ENCODE measurements around the gene POLG.

POLG gene

DNA sequence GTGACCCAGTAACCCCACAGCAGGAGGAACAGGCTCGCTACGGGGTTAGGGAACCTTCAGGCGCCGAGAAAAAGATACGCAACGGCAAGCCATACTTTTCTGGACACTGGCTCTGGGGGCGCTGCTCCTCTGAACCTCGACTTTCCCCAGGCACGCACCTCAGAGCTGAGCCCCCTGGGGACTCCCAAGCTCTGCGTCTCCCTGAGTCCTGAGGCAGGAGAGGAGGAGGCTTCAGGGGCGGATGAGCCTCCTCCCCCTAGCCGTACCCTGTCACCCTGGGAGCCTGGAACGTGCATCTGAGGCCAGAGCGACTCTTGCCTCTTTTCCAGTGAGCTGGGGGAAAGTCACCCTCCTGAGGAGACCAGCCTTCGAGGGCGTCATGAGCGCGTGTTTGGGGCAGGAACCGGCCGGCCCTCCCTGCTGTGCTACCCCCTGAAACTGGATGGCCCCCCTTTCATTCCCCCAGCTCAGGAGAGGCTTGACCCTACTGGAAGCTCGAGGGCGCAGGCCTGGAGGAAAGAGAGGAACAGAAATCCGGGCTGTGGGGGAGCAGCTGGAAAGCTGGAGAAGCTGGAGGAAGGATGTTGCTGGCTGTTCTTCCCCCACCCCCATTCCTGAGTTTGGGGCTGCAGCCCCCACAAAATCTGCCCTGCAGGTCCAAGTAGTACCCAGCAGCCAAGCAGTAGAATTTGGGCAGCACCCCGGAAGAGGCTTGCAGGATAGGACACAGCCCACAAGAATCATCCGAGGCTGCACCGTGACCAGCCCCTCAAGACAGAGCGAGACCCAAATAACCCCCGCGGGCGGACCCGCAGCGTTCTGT is 25.1 kb upstream of the POLG start:
- in situ Hi-C loops (cut with MboI; ENCODE audit: low pct_unique_long_range_greater_than_20kb, low sequenced_read_pairs) = no loop called here
- no peak for DNase-seq

DNA sequence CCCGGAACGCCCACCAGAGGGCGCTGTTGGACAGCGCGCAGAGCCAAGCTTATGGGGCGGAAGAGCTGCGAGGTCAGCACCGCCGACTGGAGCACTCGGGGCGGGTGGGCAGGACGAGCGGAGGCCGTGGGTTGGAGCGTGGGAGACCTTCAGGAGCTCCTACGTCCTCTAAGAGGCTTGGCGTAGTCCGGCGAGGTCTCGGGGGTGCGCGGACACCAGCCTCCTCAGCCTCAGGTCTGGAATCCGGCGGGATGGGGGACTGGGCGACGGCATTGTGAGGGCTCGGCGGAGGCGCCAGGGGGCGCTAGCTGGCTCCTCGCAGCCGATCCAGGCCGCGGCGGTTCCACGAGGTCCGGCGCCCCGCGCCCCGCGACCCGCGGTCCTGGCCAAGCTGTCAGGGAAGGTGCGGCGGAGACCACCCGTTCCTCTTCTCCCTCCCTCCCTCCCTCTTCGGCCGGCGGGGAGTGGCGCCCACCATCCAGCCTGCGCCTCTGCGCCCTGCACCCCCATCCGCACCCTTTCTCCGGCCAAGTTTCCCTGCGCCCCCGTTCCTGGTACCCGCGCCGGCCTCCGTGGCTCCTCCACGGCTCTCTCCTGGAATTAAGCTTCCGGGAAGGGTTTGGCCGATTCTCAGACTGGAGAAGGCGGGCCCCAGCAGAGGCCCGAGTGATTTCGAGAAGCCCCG is 24.3 kb upstream of the POLG start:
- DNase-seq = peak; percentile 91
- in situ Hi-C loops (cut with MboI; ENCODE audit: low pct_unique_long_range_greater_than_20kb, low sequenced_read_pairs) = no loop called here

DNA sequence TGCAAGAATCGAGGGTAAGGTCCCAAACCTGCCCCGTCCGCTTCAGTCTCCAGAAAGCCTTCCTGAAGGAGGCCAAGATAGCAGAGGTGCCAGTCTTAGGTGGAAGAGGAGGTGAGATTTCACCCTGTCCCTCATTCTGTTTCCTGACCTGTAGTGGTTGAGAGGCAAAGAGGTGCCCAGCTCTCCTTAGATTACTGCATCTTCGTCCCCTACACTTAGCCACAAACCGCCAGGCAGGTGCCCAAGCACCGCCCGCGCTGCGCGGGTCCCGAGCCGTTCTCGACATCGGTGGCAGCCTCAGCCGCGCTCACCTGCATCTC is 23.8 kb upstream of the POLG start:
- in situ Hi-C loops (cut with MboI; ENCODE audit: low pct_unique_long_range_greater_than_20kb, low sequenced_read_pairs) = no loop called here
- no peak for DNase-seq

DNA sequence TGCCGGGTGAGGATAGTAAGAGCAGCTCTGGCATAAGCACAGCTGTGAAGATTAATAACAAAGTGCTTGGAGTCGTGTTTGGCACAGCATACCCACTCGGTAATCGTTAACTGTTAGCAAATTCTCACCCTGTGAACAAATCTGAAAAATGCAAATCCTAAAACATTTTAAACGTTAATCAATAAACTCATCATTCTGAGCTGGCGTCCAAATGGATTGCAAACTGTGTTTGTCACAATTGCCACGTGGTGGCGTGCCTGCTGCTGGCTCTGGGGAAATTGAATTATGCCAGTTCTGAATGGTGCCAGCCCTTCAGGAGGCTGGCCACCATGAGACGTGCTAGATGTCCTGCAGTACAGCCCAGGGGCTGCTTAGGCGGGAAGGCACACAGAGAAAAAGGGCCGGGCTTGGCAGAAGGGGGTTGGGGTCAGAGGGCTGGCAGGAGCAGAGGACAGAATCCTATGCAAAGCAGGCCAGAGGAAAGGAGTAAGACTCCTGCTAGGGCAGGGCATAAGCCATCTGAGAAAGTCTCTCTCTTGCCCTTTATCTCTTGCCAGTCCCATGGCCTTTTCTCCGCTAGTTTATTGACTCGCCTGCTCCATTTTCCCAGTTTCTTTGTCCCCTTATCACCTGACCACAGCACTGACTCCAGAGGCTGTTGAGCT is 22.1 kb upstream of the POLG start:
- in situ Hi-C loops (cut with MboI; ENCODE audit: low pct_unique_long_range_greater_than_20kb, low sequenced_read_pairs) = no loop called here

DNA sequence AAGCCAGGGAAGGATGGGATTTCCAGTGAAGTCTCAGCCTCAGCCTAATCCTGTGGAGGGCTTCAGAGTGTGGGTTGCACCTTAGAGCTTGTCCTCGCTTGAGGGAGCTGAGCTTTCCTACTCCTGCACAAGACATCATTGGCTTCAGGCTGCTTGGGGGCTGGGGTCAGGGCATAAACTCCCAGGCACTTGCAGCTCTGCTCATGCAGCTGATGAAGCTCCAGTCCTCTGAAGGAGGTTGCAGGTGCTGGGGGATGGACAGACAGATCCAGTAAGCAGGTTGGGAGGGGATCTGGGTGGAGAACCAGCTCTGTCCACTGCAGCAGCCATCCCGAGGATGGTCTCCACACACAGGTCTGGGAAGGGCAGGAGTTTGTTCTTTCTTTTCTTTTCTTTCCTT is 19.4 kb upstream of the POLG start:
- no peak for DNase-seq
- in situ Hi-C loops (cut with MboI; ENCODE audit: low pct_unique_long_range_greater_than_20kb, low sequenced_read_pairs) = no loop called here

More for the DNA sequence above, 22.1 kb upstream of the POLG start:
- no peak for DNase-seq

DNA sequence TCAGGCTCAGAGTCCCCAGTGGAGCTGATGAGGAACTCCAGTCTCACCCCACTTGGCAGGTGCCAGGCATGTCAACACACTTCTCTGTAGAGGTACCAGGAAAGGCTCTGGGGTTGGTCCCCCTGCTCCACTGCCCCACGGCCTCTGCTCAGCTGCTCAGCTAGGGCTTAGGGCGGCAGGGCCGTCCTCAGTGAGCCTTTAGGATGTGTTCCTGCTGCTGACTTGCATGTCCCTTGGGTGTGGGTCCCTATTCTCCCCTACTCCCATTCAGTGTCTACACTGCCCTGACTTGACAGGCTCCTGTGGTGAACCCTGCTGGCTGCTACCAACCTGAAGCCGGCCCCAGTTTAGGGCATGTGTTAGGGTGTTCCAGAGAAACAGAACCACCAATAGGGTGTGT is 17.9 kb upstream of the POLG start:
- DNase-seq = no peak
- in situ Hi-C loops (cut with MboI; ENCODE audit: low pct_unique_long_range_greater_than_20kb, low sequenced_read_pairs) = no loop called here

DNA sequence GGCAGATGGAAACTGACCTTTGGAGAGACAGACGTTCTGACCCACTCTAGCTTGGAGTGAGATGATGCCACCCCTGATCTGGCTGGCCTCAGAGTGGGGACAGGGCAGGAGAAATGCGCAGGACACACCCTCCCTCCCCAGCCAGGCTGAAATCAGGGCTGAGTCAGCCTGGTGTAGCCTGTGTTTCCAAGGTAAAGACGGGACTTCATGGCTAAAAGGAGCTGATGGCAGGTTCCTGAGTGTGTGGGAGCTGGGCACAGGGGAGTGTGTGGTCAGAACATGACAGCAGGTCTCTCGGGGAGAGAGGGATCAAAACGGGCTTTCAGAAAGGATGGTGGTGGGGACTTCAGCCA is 14.6 kb upstream of the POLG start:
- in situ Hi-C loops (cut with MboI; ENCODE audit: low pct_unique_long_range_greater_than_20kb, low sequenced_read_pairs) = no loop called here
- no peak for DNase-seq

DNA sequence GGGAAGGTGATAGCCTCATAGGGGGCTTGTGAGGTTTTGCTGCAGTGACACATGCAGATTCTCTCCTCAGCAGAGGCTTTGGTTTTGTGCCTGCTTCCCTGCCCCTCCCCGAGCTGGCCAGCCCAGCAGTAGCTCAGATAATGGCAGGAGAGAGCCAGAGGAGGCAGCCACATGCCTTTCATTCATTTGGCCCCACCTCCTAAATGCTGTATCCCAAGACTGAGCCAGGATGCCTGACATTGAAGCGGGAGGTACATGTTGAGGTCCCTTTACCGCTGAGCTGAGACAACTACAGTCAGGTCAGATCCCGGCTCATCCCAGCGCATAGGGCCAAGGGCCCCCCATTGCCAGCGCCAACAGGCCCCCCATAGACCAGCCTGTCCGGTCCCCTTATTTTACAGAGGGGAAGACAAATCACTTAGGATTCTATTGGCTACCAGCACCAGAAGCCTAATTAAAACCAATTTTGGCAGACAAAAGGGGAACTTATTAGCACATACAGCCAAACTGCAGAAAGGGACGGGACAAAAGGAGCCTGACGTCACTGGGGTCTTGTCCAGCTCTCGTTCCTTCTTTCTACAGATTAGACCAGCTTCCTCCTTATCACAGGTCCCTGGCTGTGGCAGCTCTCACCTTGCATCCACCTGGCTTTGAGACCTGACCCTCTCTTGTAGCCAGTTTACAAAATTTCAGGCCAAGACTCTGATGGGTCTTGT is 12.1 kb upstream of the POLG start:
- DNase-seq = peak; percentile 36
- in situ Hi-C loops (cut with MboI; ENCODE audit: low pct_unique_long_range_greater_than_20kb, low sequenced_read_pairs) = no loop called here

DNA sequence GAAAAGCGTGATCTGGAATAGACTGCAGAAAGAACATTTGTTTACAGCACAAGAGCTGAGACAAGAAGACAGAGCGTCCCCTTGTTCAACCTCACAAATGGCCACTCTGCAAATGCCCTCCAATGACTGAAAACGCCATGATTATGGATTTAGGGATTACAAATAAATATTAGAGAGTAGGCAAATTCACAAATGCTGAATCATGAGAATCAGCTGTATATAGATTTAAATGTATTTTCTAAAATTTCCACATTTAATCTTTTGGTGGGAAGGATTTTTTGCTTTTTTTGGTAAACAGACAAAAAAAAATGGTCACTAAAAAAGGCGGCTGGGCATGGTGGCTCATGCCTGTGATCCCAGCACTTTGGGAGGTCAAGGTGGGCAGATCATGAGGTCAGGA is 10.6 kb upstream of the POLG start:
- in situ Hi-C loops (cut with MboI; ENCODE audit: low pct_unique_long_range_greater_than_20kb, low sequenced_read_pairs) = no loop called here
- no peak for DNase-seq

DNA sequence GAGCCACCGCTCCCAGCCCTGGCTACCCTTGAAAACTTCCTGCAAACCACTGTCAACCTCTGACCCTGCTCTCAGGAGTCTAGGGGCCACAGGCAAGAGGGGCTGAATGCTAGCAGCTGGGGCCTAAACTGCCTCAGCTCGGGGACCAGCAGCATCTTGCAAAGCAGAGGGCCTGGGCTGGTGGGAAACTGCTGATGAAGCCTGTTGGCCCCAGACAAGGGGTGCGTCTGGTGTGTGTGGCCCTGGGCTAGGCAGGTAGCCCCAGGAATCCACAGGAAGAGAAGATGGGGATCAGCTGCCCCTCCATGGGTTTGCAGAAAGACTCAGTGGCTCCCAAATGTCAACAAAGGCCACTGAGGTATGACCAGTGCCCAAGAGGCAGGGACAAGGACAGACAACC is 8.2 kb upstream of the POLG start:
- DNase-seq = no peak
- in situ Hi-C loops (cut with MboI; ENCODE audit: low pct_unique_long_range_greater_than_20kb, low sequenced_read_pairs) = no loop called here

DNA sequence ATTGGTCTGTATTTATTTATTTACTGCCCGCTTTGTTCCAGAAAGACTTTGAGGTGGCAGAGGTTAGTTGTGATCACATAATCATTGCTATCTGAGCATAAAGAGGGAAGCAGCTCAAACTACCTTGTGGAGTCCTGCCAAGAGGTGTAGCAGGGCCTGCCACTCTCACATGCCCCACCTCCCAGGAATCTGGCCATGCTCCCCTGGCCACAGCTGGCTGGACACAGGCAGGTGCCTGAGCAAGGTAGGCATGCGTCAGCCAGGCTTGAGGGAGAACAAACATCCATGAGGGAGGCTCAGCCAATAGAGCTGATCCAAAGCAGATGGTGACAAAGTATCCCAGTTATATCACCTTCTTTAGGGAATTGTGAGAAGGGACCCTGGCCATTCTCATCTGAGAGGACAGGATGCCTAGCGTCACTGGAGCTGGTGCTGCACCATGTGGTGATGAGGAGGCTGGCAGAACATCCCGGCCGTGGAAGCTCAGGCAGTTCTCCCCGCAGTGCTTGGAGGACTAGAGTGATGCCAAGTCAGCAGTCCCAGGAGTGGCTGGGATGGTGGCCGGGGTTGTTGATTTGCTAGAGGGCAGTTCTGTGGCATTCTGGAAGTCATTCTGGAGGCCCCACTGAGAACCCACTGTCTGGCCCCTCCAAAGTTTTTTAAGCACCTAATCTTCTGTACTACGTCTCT is 6.8 kb upstream of the POLG start:
- no peak for DNase-seq
- in situ Hi-C loops (cut with MboI; ENCODE audit: low pct_unique_long_range_greater_than_20kb, low sequenced_read_pairs) = no loop called here

DNA sequence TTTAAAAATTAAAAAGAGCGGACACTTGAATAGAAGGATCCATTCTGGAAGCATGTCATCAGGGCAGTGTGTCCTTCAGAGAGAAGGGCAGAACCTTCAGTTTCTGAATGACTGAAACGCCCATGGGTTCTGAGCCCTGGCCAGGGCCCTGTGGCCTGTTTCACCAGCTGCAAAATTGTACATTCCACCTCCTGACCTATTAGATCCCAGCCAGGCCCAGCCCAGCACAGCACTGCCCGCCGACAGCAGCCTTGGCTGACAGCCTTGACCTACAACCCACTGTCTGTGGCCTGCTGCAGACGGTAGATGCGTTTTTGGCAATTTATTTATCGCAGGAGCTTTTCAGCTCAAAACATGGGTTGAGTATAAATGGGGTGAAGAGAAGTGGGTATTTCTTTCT is 5.9 kb upstream of the POLG start:
- no peak for DNase-seq
- in situ Hi-C loops (cut with MboI; ENCODE audit: low pct_unique_long_range_greater_than_20kb, low sequenced_read_pairs) = no loop called here

DNA sequence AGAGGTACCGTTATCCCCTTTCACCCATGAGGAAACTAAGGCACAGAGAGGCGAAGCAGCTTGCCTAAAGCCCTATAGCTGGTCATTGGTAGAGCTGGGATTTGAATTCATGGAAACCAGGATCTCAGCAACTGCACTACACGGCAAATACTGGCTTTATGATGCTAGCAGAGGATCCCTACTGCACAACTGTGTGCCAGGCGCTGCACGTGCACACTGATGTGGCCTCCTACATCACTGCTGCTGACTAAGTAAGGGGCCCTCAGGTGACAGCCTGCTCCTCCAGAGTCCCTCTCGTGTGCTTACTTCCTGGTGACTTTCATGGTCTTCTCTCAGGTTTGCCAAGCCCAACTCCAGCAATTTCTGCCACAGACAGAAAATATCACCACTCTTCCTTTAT is 3.4 kb upstream of the POLG start:
- in situ Hi-C loops (cut with MboI; ENCODE audit: low pct_unique_long_range_greater_than_20kb, low sequenced_read_pairs) = no loop called here
- DNase-seq = no peak

DNA sequence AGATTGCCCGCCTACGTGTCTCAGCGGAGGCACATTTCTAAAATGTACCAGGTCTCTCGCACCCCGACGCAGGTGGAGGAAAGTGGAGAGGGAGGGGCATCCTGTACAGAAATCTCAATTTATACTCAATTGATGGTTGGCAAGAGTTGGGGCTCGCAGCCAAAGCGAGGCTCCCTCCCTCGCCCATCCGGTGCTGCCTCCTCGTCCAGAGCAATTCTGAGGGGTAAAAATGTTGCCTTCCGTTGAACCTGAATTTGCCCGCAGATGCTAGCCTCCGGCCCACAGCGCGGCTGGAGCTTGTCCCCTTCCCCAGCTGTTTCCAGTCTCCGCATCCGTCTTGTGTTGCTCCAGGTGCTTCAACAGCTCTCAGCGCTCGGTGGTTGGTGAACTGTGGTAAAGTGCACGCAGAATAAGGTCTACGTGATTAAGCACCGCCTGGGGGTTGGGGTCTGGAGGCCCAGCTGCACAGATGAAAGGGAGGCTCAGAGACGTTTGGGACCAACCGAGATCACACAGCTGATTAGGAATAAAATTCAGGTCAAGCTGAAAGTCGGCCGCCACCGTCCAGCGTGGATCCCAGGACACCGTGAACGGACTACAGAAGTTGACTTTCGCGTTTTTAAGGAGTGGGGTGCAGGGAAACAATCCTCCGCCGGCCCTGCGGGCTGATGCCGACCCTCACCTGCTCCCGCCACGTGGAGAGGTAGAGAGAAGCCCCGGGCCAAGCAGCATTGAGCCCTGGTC is 846 bp upstream of the POLG start:
- in situ Hi-C loops (cut with MboI; ENCODE audit: low pct_unique_long_range_greater_than_20kb, low sequenced_read_pairs) = no loop called here

DNA sequence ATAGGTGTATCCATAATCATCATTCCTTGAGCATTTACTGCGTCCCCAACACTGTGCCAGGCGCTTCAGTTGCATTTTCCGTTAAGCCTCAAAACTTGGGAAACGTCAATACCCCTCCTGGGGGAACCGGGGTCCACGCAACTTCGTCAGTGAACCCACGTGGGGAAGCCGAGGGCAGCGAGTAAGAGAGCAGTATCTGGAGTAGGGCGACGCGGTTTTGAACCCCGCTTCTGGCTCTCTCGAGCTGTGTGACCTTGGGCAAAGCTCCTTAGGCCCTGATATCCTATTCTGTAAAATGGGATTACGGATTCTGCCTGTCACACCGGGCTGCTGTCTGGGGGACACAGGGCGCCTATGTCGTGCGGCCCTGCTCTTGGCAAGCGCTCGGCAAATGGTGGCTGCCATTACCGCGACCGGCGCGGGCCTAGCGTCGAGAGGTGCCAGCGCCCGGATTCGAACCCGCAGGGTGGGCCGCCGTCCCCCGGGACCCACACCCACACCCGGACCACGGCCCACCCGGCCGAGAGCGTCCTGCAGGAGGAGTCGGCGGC is 590 bp downstream of the POLG start:
- DNase-seq = peak; percentile 83
- in situ Hi-C loops (cut with MboI; ENCODE audit: low pct_unique_long_range_greater_than_20kb, low sequenced_read_pairs) = no loop called here

More for the DNA sequence above, 846 bp upstream of the POLG start:
- DNase-seq = no peak

DNA sequence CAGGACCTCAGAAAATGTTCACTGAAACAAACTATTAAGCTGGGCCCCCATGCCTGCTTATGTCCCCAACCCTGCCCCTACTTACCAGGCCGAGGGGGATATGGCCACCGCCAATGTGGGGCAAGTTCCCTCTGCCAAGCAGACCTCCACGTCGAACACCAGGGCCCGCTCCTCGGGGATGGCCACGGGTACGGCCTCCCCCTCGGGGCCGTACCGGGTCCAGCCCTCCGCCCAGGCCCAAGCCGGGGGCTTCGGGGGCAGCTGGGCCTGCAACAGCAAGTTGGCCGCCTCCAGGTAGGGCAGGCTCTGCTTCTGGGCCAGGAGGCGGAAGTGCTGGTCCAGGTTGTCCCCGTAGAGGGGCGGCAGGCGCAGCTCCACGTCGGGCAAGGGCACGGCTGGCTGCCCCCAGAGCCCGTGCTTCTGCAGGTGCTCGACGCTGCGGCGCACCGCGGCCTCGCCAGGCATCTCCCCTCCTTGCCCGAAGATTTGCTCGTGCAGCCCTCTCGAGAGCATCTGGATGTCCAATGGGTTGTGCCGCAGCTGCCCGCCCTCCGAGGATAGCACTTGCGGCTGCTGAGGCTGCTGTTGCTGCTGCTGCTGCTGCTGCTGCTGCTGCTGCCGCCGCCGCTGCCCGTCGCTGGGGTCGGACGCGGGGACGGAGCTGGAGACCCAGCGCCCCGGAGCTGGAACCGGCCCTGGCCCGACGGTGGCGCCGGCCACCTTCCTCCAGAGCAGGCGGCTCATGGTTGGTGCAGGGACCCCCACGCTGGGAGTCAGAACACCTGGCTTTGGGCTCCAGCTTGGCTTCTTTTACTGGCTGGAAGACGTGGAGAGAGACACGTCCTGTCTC is 1.4 kb downstream of the POLG start:
- in situ Hi-C loops (cut with MboI; ENCODE audit: low pct_unique_long_range_greater_than_20kb, low sequenced_read_pairs) = no loop called here
- no peak for DNase-seq

DNA sequence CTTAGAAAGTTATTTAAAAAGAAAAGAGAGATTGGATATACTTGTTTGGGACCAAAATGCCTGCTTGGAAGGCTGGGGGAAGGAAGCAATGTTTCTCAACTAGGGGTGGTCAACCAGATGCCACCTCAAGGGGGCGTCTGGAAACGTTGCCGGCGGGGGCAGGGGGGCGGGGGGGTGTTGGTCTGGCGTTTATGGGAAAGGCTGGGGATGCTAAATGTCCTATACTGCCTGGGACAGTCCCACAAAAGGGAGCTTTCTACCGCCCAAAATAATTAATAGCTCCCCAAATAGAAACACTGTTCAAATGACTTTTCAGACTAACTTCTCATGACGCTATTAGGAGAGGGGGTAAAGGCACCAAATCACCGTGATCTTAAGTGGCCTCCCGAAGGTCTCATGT is 2.2 kb downstream of the POLG start:
- DNase-seq = peak; percentile 73
- in situ Hi-C loops (cut with MboI; ENCODE audit: low pct_unique_long_range_greater_than_20kb, low sequenced_read_pairs) = no loop called here

Data from KBM-7 (cell line).